Measurements from ENCODE around the gene QRICH2.
"Not testable (repeated sequence)": the region's sequence is repeated elsewhere in the genome, so short reads cannot be mapped to it uniquely, and the experiment has no call there.

Gene QRICH2

DNA sequence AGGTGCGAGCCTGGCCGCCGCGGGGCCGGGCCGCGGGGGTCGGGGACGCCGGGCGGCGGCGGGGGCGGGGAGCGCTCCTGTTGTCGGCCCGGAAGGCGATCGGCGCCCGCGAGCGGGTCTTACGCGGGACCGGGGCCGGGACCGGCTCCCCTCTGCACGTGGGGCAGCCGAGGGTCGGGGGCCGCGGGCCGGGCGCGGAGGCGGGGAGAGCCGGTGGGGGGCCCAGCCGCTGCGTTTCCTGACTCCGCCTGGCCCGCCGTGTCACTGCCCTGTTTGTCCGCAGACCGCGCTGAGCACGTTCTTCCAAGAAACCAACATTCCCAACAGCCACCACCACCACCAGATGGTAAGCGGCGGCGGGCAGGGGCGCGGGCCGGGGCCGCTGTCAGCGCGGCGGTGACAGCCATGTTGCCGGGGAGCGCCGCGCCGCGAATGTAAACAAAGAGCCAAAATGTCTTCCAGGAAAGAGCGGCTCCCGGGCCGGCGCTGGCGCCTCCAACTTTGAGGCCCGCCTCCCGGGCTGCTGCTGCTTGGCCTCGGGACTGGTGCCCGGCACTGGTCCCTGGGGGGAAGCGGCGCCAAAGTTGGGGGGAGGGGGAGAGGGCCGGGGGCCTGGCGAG lies 42.3 kb downstream of the QRICH2 start:
- no peak for FAIRE-seq

DNA sequence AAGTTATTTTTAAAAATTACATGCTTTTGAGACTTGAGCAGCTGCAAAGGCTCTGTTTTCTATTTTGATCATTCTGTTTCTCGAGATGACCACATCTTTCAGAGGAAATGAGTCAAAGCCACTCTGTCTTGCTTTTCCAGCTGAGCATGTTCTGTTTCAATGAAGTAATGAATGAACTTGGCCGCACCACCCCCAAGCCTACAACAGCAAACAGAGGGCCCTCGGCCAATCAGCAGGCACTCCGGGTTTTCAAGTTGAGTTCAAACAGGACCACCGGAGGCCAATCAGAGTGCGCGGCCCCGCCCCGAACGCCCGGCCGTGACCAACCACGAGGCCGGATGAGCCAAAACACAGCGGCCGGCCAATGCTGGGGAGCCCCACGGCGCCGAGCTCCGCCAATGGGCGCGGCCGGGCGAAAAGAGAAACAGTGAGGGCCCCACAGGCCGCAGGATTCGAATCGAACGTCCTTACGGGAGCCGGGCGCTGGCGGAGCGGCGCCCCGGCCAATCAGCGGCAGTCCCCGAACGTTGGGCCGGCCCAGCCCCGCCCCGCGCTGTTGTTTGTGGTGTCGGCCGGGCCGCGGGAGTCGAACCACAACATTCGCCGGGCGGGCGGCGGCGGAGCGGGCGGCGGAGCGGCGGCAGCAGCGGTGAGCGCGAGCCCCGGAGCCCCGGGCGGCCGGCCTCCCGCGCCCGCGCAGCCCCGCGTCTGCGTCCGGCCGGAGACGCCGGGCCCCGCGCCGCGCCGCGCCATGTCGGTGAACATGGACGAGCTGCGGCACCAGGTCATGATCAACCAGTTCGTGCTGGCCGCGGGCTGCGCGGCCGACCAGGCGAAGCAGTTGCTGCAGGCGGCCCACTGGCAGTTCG lies 43.1 kb downstream of the QRICH2 start, which contains the start of gene UBALD2:
UBALD2 (plus strand) TSS at position 594 of the 869 bp plus-strand sequence; CDS start at position 752, 158 bp downstream.
- peak; percentile 92 for FAIRE-seq

DNA sequence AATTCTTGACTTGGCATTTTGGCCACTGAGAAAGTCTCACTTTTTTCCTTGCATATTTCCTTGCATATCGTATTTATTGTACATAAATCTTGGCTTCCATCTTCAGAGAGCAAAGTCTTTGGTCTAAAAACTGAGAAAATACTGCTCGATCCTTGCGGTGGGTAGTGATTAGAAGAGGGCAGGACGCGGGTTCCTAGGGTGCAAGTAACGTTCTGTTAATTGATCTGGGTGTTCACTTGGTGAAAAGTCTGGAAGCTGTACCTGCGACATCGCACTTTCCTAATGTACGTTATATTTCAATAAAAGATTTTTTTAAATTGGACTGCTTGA lies 43.7 kb downstream of the QRICH2 start:
- FAIRE-seq = no peak

DNA sequence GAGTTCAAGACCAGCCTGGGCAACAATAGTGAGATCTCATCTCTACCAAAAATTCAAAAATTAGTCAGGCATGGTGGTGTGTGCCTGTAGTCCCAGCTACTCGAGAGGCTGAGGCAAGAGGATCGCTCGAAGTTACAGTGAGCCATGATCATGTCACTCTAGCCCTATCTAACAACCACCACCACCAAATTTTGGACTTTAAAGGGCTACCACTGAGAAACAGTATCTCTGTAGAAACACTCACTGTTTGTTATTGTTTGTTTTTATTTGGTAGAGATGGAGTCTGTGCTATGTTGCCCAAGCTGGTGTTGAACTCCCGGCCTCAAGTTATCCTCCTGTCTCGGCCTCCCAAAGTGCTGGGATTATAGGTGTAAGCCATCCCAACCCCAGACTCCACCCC lies 44.2 kb downstream of the QRICH2 start:
- FAIRE-seq = no peak

DNA sequence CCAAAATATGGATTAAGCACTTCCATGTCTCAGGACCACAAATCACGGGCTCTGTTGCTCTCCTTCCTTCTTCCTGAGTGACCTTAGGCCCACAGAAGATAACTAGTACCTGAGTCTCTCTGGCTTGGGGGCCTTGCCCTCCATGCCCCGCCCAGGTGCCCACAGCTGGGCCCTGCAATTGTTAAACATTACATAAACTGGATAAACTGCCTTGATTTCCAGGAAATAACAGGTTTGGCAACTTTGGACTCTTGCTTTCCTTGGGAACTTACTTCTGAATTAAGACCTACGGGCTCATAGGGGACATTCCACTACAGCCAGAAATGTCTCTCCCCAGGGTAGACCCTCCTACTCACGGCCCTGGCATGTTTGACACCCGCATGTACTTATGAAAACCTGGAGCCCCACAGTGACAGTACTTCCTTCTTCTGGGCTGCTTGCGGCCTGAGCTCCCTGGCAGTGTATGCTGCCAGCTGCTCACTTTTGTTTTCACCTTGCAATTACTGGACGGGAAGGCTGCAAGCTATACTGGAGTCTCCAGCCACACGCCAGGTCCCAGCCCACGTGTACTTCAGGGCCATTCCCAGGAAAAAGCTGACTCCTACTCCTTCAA lies 45.2 kb downstream of the QRICH2 start:
- FAIRE-seq = no peak

DNA sequence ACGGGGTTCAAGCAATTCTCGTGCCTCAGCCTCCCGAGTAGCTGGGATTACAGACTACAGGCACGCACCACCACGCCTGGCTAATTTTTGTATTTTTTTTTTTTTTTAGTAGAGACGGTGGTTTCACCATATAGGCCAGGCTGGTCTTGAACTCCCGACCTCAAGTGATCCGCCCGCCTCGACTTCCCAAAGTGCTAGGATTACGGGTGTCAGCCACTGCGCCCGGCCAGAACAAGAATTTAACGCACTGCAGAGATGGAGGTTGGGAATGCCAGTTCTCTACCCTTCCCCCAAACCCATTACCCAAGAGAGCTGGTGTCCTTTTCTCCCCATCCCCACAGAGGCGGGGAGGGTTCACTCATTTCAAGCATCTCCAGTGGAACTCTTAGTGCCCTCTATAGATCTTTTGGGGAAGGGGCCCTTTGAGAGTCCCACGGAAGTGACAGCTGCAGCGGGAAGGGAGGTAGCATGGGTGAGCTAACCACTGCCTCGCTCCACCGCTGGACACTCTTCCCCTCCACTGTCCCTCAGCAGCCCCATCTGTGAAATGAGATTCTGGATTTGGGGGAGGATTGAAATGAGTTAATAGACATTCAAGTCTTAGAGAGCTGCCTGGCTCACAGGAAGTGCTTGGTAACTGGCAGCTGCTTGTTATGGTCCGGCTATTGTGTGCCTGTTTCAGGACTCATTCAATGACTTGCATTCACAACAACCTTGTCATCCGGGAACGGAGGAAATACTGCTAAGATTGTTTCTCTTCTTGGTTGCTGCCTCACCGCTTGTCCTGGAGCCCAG lies 46.5 kb downstream of the QRICH2 start:
- no peak for FAIRE-seq

DNA sequence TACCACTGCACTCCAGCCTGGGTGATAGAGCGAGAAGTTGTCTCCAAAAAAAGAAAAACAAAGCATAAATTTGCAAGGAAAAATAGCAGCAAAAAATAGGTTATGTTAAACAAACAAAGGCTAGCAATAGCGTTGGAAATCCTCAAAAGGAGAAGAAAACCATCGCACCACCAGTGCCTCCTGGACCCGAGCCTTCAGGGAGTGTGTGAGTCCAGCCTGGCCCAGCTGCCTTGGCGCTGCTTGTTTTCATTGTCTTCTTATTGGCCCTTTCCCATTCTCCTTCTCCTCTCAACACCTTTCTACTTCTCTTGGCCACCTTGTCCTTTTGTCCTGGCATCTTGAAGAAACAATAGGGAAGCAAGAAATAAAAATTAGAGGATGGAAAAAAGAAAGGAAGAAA lies 47.4 kb downstream of the QRICH2 start:
- no peak for FAIRE-seq

DNA sequence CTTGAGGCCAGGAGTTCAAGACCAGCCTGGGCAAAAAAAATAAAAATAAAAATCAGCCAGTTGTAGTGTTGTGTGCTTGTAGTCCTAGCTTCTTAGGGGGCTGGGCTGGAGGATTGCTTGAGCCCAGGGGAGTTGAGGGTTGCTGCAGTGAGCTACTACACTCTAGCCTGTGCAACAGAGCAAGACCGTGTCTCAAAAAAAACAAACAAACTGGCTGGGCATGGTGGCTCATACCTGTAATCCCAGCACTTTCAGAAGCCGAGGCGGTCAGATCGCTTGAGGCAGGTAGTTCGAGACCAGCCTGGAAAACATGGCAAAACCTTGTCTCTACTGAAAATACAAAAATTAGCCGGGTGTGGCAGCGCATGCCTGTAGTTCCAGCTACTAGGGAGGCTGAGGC lies 47.9 kb downstream of the QRICH2 start:
- FAIRE-seq = no peak

DNA sequence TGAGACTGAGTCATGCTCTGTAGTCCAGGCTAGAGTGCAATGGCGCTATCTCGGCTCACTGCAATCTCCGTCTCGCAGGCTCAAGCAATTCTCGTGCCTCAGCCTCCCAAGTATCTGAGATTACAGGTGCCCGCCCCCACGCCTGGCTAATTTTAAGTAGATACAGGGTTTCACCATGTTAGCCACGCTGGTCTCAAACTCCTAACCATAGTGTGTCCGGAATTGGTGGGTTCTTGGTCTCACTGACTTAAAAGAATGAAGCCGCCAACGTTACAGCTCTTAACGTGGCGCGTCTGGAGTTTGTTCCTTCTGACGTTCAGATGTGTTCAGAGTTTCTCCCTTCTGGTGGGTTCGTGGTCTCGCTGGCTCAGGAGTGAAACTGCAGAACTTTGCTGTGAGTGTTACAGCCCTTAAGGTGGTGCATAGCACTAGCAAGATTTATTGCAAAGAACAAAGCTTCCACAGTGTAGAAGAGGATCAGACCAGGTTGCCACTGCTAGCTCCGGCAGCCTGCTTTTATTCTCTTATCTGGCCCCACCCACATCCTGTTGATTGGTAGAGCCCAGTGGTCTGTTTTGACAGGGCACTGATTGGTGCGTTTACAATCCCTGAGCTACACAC lies 51.5 kb downstream of the QRICH2 start:
- FAIRE-seq = not testable (repeated sequence)

DNA sequence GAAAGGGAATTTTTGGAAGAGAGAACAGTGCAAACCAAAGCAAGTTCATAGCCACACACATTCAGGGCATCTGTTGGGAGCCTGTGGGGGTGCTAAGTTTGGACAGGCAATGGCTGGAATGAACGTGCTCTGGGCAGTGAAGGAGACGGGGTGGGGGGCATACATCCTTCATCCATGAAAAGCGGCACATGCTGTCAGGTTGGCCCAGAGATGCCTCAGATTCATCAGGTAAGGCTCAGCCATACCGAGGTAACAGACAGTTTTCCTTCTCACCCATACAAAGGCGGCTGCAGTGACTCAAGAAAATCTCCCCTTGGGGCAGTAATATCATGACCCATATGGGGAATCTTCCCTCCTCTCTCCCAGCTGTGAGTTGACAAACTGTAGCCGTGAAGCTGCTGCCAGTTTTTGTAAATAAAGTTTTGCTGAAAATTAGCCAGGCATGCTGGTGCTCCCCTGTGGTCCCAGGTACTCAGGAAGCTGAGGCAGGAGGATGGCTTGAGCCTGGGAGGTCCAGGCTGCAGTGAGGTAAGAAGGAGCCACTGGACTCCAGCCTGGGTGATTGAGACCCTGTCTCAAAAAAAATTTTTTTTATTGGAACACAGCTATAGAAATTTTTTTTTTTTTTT lies 52.2 kb downstream of the QRICH2 start:
- no peak for FAIRE-seq

DNA sequence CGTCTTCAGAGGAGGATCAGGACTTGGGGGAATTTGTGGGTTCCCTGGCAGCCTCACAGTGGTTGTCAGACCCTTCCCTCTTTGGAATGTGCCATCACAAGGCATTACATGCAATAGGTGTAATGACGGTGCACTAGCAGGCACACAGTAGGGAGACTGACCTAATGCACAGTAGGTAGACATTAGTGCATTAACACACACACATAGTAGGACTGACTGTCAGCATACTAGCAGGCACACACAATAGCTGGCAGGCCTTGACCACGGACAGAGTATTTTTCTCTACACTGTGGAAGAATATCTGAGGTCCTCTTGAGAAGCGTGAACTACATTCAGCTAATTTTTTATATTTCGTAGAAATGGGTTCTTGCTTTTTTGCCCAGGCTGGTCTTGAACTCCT lies 53.8 kb downstream of the QRICH2 start:
- no peak for FAIRE-seq

DNA sequence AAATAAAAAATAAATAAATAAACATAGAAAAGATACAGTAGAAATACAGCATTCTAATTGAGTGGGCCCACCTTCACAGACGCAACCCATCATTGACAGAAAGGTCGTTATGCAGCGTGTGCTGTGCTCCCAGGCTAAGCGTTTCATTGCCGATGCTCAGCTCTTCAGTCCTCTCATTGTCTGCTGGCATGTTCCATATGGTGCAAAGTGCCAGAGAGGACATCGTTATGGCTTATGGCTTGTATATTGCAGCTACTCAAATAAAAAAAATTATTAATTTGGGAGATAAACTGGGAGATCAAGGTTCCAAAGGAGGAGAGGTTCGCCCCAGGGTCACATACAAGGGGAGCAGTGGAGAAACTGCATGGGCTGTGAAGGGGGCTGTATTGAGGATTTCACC lies 54.2 kb downstream of the QRICH2 start:
- FAIRE-seq = no peak

DNA sequence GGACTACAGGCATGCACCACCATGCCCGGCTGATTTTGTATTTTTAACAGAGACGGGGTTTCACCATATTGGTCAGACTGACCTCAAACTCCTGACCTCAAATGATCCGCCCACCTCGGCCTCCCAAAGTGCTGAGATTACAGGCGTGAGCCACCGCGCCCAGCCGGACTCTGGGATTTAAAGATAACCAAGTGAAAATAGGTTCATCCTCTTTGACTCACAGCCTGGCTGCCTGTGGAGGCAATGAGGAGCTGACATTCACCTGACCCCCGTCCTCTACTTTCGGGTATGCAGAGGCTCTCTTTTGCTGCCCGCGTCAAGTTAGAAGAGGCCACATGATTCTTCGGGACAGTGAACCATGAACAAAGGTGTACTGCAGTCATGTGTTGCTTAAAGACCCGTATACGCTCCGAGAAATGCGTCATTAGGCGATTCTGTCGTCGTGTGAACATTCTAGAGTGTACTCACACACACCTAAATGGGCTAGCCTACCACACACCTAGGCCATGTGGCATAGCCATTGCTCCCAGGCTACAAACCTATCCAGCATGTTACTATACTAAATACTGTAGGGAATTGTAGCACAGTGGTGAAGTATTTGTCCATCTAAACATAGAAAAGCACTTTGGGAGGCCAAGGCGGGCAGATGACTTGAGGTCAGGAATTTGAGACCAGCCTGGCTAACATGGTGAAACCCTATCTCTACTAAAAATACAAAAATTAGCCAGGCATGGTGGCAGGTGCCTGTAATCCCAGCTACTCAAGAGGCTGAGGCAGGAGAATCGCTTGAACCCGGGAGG lies 54.9 kb downstream of the QRICH2 start:
- FAIRE-seq = not testable (repeated sequence)

DNA sequence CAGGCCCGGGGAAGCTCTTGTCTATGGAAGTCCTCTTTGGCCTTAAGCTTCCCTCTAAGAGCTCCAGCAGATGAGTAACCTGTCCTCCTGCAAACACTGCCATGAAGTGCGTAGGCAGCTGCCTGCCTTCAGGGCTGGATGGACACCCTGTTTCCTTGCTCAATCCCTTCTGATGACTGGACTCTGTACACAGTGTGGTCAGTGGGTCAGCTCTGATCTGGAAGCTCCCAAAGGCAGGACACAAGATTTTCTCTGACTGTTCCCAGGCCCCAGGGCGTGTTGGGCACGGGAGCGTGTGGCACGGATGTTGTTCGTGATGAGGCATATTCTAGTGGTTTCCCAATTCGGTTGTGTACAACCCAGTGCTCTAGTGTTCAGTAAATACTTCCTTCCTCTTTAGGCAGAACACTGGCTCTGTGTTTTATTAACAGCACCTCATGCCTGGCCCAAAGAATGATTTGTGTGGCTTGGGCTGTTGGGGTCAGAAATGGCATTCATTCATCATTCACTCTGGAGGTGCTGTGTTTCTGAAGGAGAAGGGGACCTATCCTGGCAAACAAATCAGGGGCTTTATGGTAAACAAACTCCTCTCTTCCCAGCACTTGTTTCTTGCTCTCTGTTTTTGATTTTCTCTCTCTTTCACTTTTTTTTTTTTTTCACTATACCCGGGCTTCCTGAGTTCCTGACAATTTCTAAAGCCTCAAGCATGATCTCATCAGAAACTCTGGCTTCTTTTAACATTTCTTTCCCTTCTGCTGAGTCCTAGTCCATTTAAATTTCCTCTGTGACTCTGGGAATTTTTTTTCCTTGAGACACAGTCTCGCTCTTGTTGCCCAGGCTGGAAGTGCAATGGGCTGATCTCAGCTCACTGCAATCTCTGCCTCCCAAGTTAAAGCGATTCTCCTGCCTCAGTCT lies 55.8 kb downstream of the QRICH2 start:
- no peak for FAIRE-seq

DNA sequence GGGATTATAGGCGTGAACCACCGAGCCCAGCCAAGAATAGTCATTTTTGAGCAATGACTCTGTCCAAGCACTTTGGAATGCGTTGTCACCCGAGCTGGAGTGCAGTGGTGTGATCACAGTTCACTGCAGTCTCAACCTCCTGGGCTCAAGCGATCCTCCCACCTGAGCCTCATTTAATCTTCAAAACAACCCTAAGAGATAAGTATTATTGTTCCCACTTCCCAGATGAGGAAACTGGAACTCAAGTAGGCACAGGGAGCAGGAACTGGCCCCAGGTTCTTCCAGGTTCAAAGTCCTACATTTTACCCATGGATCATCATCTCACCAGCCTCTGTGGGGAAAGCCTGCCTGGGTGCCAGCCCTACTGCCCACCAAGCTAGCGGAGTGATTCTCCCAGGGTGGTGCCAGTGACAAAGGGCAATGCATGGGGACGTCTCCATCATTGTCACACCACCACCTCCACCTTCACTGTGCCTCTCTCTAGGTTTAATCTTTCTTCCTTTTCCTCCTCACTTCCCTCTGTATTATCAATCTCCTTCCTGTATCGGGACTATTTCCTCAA lies 56.5 kb downstream of the QRICH2 start:
- no peak for FAIRE-seq

DNA sequence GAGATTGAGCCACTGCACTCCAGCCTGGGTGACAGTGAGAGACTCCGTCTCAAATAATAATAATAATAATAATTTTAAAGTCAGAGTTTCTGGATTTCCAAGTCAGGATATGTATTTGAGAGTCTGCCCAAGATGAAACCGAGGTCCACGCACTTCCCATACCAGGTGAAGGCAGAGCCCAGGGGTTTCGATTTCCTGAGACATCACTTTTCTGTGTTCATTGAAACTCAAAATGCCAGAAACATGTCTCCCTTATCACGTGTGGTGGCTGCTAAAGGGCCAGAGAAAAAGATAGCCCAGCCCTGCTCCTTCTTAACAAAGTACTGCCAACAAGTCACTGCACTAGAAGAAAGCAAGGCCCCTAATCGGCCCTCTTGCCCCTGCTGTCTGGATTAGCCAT lies 57.9 kb downstream of the QRICH2 start:
- no peak for FAIRE-seq

DNA sequence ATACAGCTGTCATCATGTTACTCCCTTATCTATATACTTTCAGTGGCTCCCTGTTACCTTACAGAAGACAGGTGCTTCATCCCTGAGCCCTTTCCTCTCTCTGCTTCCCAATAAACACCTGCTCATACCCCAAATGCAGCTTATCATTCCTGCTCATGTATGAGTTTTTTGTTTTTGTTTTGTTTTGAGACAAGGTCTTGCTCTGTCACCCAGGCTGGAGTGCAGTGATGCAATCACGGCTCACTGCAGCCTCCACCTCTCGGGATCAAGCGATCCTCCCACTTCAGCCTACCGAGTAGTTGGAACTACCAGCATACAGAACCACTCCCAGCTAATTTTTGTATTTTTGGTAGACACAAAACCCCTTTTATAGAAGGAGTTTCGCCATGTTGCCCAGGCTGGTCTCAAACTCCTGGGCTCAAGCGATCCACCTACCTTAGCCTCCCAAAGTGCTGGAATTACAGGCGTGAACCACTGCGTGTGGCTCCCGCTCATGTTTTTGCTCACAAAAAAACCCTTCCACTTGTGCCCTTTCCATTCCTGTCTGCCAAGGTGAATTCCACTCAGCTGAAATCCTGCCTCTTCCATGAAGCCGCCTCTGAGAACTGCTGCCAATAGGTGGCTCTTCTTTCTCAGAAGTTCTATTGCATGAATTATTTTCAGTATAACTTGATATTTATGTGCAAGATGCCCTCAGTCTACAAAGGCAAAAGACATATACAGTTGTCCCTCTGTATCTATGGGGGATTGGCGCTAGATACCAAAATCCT lies 59.9 kb downstream of the QRICH2 start:
- FAIRE-seq = no peak

DNA sequence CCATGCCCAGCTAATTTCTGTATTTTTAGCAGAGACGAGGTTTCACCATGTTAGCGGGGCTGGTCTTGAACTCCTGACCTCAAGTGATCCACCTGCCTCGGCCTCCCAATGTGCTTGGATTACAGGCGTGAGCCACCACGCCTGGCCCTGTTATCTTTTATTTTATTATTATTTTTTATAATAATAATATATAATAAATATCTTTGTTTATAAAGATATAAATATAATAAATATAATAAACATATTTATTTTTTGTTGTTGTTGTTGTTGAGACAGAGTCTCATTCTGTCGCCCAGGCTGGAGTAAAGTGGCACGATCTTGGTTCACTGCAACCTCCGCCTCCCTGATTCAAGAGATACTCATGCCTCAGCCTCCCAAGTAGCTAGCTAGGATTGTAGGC lies 60.8 kb downstream of the QRICH2 start:
- no peak for FAIRE-seq

Data from endometrium (tissue), 2 donors.